Panc1 (cell line): ENCODE data around the gene PKNOX2. TPM values are rescaled to one million over a fixed set of nuclear protein-coding genes. Genes with fewer than 3 reads are reported as not detected.

Experiments
- ATAC-seq: fragments of 200-7000 bp; cut with Tn5 transposase; 2 replicates; pipeline ENCODE4 v1.9.1; 2020; ENCODE audit warnings: mild to moderate bottlenecking, moderate library complexity
- BruUV-seq: library from RNA; stranded (reverse); fragments of 400-500 nt; replicated peaks from 2 replicates; lab custom pipeline; 2021; lab: Mats Ljungman, UMichigan
- CTCF ChIA-PET: fragments of 300-600 bp; sonication (Branson Sonifier 250); formaldehyde crosslinking; loops from one replicate; lab custom pipeline; 2022; ENCODE audit warnings: antibody characterized with exemption; lab: Charles Lee
- POLR2A ChIA-PET: fragments of 300-600 bp; sonication (Branson Sonifier 250); formaldehyde crosslinking; loops from one replicate; lab custom pipeline; 2022; ENCODE audit warnings: antibody characterized with exemption; lab: Charles Lee
- DNase-seq: peaks from one replicate; pipeline ENCODE4 v3.0.0-alpha.2; 2010; ENCODE audit warnings: low read depth, low spot score
- H3K27ac ChIP-seq: 2 replicates; pipeline ENCODE4 v1.5.1; 2011; ENCODE audit warnings: mild to moderate bottlenecking, low read length, inconsistent platforms
- H3K27me3 ChIP-seq: fragments of 200-500 bp; sonication (Bioruptor generic); 2 replicates; pipeline ENCODE4 v1.6.0; 2014; ENCODE audit warnings: low read length, inconsistent platforms; ENCODE audit not compliant: control insufficient read depth, insufficient read depth
- H3K36me3 ChIP-seq: fragments of 200-500 bp; sonication (Bioruptor generic); 2 replicates; pipeline ENCODE4 v1.5.1; 2014; ENCODE audit warnings: inconsistent platforms, mild to moderate bottlenecking, low read length, moderate library complexity; ENCODE audit not compliant: control insufficient read depth, insufficient read depth
- H3K4me1 ChIP-seq: 2 replicates; pipeline ENCODE4 v1.5.1; 2011; ENCODE audit warnings: inconsistent platforms, mild to moderate bottlenecking, low read length, moderate library complexity; ENCODE audit not compliant: control insufficient read depth, insufficient read depth
- H3K4me3 ChIP-seq, 2 experiments: 2 replicates each; pipeline ENCODE4 v1.5.1; 2011 to 2012; ENCODE audit warnings: low read depth in 2 of 2, low read length in 2 of 2, mild to moderate bottlenecking in 2 of 2, inconsistent platforms in 1 of 2, moderate library complexity in 1 of 2
- H3K9me3 ChIP-seq: fragments of 200-500 bp; sonication (Bioruptor generic); 2 replicates; pipeline ENCODE4 v1.5.1; 2014; ENCODE audit warnings: low read depth, mild to moderate bottlenecking, inconsistent platforms, low read length, moderate library complexity; ENCODE audit not compliant: control insufficient read depth, insufficient read depth
- POLR2AphosphoS5 ChIP-seq: IDR thresholded peaks from 2 replicates; pipeline ENCODE4 v1.6.1; 2012; ENCODE audit warnings: mild to moderate bottlenecking, low read depth, low read length, moderate library complexity
- SIN3A ChIP-seq: IDR thresholded peaks from 2 replicates; pipeline ENCODE4 v1.6.1; 2012; ENCODE audit warnings: low read depth, mild to moderate bottlenecking, low read length, moderate library complexity, borderline replicate concordance; ENCODE audit not compliant: insufficient read depth
- TCF7L2 ChIP-seq: IDR thresholded peaks from 2 replicates; pipeline ENCODE4 v1.6.1; 2011; ENCODE audit warnings: mild to moderate bottlenecking, low read depth, low read length, inconsistent platforms
- in situ Hi-C: cut with HindIII; loops from 2 replicates; pipeline ENCODE4 v1.10.0; 2016; ENCODE audit warnings: low sequenced_read_pairs, low pct_unique_long_range_greater_than_20kb
- intact Hi-C: fragments of 100-400 bp; cut with micrococcal nuclease; formaldehyde crosslinking; loops from one replicate; pipeline ENCODE4 v1.10.0; 2022; ENCODE audit not compliant: unreplicated experiment
- total RNA-seq: library from RNA; stranded (reverse); gene quantifications from one replicate; pipeline ENCODE4 v1.2.1, GENCODE V29; 2021; ENCODE audit not compliant: unreplicated experiment
- TF ChIP-seq, protein P1 (sequence below), 2 experiments: IDR thresholded peaks; 2 replicates each; pipeline ENCODE4 v1.6.1; 2011 to 2012; ENCODE audit warnings: low read depth in 2 of 2, control low read depth in 1 of 2, low read length in 1 of 2, mild to moderate bottlenecking in 1 of 2, moderate library complexity in 1 of 2; ENCODE audit not compliant: insufficient read depth in 1 of 2
- TF ChIP-seq, protein P2 (sequence below): fragments of 450-650 bp; IDR thresholded peaks from 2 replicates; pipeline ENCODE4 v1.5.1; 2017; ENCODE audit warnings: mild to moderate bottlenecking

The PKNOX2 gene
- total RNA-seq, 1 experiment from 2014 or later, result not detected

- intact Hi-C loops (no loop called here), in situ Hi-C loops (no loop called here)
- no peaks in the 10 kb centered on the region for H3K36me3 ChIP-seq
- H3K4me1 ChIP-seq, result no peaks in the 10 kb centered on the region
- no peak overlapping the region for H3K27ac ChIP-seq
- ATAC-seq, result no peak
- no peak overlapping the region for H3K4me3 ChIP-seq
- DNase-seq, result no peak
- CTCF ChIA-PET, result no interaction called here
- BruUV-seq, result no TSS peak
- H3K9me3 ChIP-seq, result no peaks in the 10 kb centered on the region
- POLR2A ChIA-PET, result no interaction called here
- TF ChIP-seq, protein P1, sequence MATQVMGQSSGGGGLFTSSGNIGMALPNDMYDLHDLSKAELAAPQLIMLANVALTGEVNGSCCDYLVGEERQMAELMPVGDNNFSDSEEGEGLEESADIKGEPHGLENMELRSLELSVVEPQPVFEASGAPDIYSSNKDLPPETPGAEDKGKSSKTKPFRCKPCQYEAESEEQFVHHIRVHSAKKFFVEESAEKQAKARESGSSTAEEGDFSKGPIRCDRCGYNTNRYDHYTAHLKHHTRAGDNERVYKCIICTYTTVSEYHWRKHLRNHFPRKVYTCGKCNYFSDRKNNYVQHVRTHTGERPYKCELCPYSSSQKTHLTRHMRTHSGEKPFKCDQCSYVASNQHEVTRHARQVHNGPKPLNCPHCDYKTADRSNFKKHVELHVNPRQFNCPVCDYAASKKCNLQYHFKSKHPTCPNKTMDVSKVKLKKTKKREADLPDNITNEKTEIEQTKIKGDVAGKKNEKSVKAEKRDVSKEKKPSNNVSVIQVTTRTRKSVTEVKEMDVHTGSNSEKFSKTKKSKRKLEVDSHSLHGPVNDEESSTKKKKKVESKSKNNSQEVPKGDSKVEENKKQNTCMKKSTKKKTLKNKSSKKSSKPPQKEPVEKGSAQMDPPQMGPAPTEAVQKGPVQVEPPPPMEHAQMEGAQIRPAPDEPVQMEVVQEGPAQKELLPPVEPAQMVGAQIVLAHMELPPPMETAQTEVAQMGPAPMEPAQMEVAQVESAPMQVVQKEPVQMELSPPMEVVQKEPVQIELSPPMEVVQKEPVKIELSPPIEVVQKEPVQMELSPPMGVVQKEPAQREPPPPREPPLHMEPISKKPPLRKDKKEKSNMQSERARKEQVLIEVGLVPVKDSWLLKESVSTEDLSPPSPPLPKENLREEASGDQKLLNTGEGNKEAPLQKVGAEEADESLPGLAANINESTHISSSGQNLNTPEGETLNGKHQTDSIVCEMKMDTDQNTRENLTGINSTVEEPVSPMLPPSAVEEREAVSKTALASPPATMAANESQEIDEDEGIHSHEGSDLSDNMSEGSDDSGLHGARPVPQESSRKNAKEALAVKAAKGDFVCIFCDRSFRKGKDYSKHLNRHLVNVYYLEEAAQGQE (IDR thresholded peaks at IDR 0.05; ENCODE audit: insufficient read depth in 1 of 2, low read depth in 2 of 2, low read length in 1 of 2), result no peak
- TF ChIP-seq POLR2AphosphoS5, result no peak
- TF ChIP-seq, protein P2, sequence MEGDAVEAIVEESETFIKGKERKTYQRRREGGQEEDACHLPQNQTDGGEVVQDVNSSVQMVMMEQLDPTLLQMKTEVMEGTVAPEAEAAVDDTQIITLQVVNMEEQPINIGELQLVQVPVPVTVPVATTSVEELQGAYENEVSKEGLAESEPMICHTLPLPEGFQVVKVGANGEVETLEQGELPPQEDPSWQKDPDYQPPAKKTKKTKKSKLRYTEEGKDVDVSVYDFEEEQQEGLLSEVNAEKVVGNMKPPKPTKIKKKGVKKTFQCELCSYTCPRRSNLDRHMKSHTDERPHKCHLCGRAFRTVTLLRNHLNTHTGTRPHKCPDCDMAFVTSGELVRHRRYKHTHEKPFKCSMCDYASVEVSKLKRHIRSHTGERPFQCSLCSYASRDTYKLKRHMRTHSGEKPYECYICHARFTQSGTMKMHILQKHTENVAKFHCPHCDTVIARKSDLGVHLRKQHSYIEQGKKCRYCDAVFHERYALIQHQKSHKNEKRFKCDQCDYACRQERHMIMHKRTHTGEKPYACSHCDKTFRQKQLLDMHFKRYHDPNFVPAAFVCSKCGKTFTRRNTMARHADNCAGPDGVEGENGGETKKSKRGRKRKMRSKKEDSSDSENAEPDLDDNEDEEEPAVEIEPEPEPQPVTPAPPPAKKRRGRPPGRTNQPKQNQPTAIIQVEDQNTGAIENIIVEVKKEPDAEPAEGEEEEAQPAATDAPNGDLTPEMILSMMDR, result no peak
- no peak for TF ChIP-seq TCF7L2
- TF ChIP-seq SIN3A, result no peak
- peaks cover 19% of the 10 kb centered on the region for H3K27me3 ChIP-seq
Observed at GRCh38 chr11:125242141-125242775, 77.7 kb downstream of the PKNOX2 start.

DNA sequence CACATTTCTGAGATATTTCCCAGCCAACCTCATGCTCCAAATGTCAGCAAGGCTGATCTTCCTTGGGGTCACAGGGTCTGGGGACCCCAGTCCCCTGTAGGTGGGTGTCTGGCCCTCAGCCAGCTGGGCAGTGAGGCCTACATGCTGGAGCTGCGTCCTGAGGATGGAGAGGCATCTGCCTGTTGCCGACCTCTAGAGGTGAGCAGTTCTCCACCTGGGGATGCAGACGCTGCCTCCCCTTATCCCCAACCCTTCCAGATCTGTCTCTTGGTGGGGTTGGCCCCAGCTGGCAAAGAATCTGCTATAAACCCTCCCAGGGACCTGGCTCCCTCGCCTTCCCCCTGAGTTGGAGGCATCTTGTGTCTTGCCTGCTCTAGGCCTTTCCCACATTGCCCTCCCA, 79.6 kb downstream of the PKNOX2 start:
- Histone ChIP-seq H3K27me3 (peaks cover 12% of the 10 kb centered on the region), H3K4me3 (no peak overlapping the region), H3K27ac (no peak overlapping the region), H3K36me3 (no peaks in the 10 kb centered on the region), H3K4me1 (no peaks in the 10 kb centered on the region), H3K9me3 (no peaks in the 10 kb centered on the region)
- in situ Hi-C loops (no loop called here), intact Hi-C loops (no loop called here)
- ChIA-PET CTCF (no interaction called here), POLR2A (interaction anchor here (0.6 kb wide), 1 partner anchor 65 kb away, joined by 3 read pairs; no protein-coding TSS in a partner anchor)
- DNase-seq (no peak), ATAC-seq (no peak)
- no TSS peak for BruUV-seq
- TF ChIP-seq, protein P2, result no peak
- TF ChIP-seq, protein P1 (IDR thresholded peaks at IDR 0.05; ENCODE audit: insufficient read depth in 1 of 2, low read depth in 2 of 2, low read length in 1 of 2), result no peak
- TF ChIP-seq POLR2AphosphoS5, result no peak
- TF ChIP-seq TCF7L2, result no peak
- TF ChIP-seq SIN3A, result no peak
